Fibroblast of pulmonary artery (primary cell): ENCODE data around the gene AHDC1.
"Not testable (repeated sequence)": the region's sequence is repeated elsewhere in the genome, so short reads cannot be mapped to it uniquely, and the experiment has no call there.

Experiments used
- DNase-seq: peaks from one replicate; pipeline ENCODE4 v3.0.0-alpha.2; 2010; ENCODE audit warnings: low read depth
- H3K4me3 ChIP-seq: replicated peaks from 2 replicates; pipeline ENCODE4 v1.5.1; 2011; ENCODE audit warnings: low read depth, mild to moderate bottlenecking, control low read depth, low read length, moderate library complexity
- CTCF ChIP-seq: IDR thresholded peaks from 2 replicates; pipeline ENCODE4 v1.5.1; 2011; ENCODE audit warnings: mild to moderate bottlenecking, control low read depth, low read length, inconsistent platforms; ENCODE audit errors: missing control alignments

Gene AHDC1

GRCh38 chr1:27624467-27625178, 20.7 kb upstream of the AHDC1 start:
- TF ChIP-seq CTCF: no peak
- DNase-seq: no peak
- no peak overlapping the region for H3K4me3 ChIP-seq

DNA sequence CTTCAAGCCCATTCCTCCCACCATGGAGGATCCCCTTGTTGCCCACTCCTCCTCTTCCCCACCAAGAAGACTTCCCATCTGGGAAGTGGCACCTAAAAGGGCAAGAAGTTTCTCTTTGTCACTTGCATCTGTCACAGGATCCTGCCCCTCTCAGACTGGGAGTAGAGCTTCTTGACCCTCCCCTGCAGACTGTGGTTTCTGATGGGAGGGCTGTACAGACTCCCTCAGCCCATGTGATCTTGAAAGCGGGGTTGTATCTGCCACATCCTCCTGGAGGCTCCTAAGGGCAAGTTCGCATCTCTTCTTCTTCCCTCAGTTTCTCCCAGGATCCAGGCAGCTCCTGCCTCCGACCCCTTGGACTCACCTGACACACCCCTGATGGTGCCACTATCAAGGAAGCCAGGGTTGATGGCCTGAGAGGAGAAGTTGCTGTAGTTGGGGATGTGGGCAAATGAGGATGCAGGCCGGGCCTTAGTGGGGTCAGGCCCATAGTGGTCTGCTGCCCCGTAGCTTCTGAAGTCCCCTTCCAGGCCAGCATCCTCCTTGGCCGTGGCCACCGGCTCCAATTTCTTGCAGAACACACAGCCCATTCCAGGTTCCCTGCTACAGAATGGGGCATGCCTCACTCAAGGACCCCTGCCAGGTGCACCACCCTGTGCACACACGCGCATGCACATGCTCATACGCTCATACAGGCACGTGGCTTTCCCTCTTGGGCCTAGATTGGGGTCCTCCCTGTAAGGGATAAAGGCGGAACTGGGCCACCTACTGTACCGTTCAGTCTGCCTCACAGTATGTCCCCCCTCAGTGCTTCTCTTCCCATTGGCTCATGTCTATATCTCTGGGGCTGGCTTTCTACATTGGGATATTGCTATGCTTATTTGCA, 19.6 kb upstream of the AHDC1 start:
- DNase-seq: no peak
- no peak overlapping the region for H3K4me3 ChIP-seq
- TF ChIP-seq CTCF: no peak

DNA sequence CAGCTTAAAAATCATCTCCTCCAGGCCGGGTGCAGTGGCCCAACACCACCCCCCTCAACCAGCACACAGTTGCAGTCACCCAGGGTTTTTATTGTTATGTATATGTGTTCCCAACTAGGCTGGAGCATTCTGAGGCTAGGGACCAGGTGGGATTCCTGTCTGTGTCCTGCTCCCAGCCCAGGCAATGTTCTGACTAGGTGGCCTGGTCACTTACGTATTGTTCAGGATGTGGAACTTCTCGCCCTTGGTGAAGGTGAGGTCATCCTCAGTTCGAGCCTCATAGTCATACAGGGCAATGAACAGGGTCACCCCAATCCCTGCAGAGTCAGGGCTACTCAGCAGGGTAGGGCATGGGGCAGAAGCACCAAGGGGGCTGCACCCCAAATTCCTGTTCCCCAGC, 18.9 kb upstream of the AHDC1 start:
- no peak overlapping the region for H3K4me3 ChIP-seq
- DNase-seq: no peak
- TF ChIP-seq CTCF: no peak

- no peak overlapping the region for H3K4me3 ChIP-seq
- DNase-seq: peak; percentile 71
- no peak for TF ChIP-seq CTCF
Observed at GRCh38 chr1:27621051-27621920, 17.3 kb upstream of the AHDC1 start.

GRCh38 chr1:27619782-27620438, 16.0 kb upstream of the AHDC1 start:
- not testable (repeated sequence) for DNase-seq, H3K4me3 ChIP-seq

DNA sequence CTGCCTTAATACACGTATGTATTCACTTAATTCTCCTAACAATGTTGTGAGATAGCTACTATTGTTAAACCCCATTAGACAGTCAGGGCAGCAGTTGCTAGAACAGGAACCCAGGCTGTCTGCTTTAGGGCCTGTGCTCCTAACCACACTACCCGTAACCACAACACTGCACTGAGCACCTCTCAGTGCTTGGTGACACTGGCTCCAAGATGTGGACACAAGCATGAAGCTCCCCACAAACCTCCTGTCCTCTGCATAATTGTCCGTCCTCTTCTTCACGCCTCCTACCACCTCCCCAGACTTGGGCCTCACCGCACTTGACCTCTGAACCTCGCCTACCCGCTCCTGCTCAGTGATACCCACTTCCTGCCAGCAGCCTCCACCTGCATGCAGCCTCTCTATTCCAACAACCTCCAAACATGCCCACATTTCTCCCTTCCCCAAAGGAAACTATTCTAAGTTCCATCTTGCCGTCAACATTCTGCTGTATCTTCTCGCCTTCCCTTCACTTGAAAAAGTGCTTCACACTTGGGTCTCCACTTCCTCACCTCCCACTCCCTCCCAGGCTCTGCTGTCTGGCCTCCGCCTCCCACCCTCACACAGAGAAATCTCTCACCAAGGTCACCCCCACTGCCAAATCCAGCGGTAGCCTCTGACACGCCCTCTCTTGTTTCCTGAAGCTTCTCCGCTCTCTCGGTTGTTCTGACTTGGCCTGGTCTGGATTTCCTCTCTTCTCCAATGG, 14.6 kb upstream of the AHDC1 start:
- no peak overlapping the region for H3K4me3 ChIP-seq
- DNase-seq: no peak
- TF ChIP-seq CTCF: no peak
